HG02763 (cell line): ENCODE data around the gene KRTAP10-4.
"Not testable (repeated sequence)": the region's sequence is repeated elsewhere in the genome, so short reads cannot be mapped to it uniquely, and the experiment has no call there.

Experiments
- ATAC-seq: cut with Tn5 transposase; IDR thresholded peaks from one replicate; pipeline ENCODE4 v1.9.1; 2021; ENCODE audit warnings: mild to moderate bottlenecking, moderate library complexity; ENCODE audit not compliant: unreplicated experiment

The KRTAP10-4 gene

GRCh38 chr21:44573630-44574456 is at the start of gene KRTAP10-4:
KRTAP10-4 (plus strand) TSS chr21:44573729; CDS start chr21:44573759, 30 bp downstream.
- ATAC-seq, result not testable (repeated sequence)

GRCh38 chr21:44524414-44525371 is 48.8 kb upstream of the KRTAP10-4 start:
- ATAC-seq, result no peak

- ATAC-seq, result no peak
These were observed 48.0 kb upstream of the KRTAP10-4 start for GRCh38 chr21:44525391-44526095.

- ATAC-seq, result no peak
These were observed 47.2 kb upstream of the KRTAP10-4 start for GRCh38 chr21:44526096-44526997.

GRCh38 chr21:44527156-44527982 is 46.2 kb upstream of the KRTAP10-4 start:
- no peak for ATAC-seq

- ATAC-seq, result no peak
These were observed 45.4 kb upstream of the KRTAP10-4 start for GRCh38 chr21:44527983-44528633.

- no peak for ATAC-seq
These were observed 44.9 kb upstream of the KRTAP10-4 start for GRCh38 chr21:44528634-44528995.

- ATAC-seq, result no peak
These were observed 44.5 kb upstream of the KRTAP10-4 start for GRCh38 chr21:44529011-44529421.

GRCh38 chr21:44529503-44530125 is 43.9 kb upstream of the KRTAP10-4 start:
- ATAC-seq, result no peak

GRCh38 chr21:44530221-44530902 is 43.2 kb upstream of the KRTAP10-4 start:
- ATAC-seq, result no peak

- ATAC-seq, result no peak
These were observed 42.5 kb upstream of the KRTAP10-4 start for GRCh38 chr21:44530903-44531605.

- no peak for ATAC-seq
These were observed 41.6 kb upstream of the KRTAP10-4 start for GRCh38 chr21:44531606-44532564.

GRCh38 chr21:44532712-44533111 is 40.8 kb upstream of the KRTAP10-4 start:
- no peak for ATAC-seq

- ATAC-seq, result no peak
These were observed 40.2 kb upstream of the KRTAP10-4 start for GRCh38 chr21:44533121-44533890.
